Loucy (cell line): ENCODE data around the gene KIF17.

ENCODE experiments used
- H2AFZ ChIP-seq: fragments of 200-600 bp; sonication (generic); 2 replicates; pipeline ENCODE4 v1.6.0; 2016; ENCODE audit warnings: antibody characterized with exemption, mild to moderate bottlenecking, low read length, moderate library complexity
- H3F3A ChIP-seq: fragments of 200-600 bp; 2 replicates; pipeline ENCODE4 v1.6.0; 2016; ENCODE audit warnings: antibody characterized with exemption, low read depth, mild to moderate bottlenecking
- H3K27me3 ChIP-seq: fragments of 200-600 bp; sonication (generic); 2 replicates; pipeline ENCODE4 v1.6.1; 2014; ENCODE audit warnings: low read length, mild to moderate bottlenecking; ENCODE audit not compliant: insufficient read depth, poor library complexity, severe bottlenecking
- H3K36me3 ChIP-seq: fragments of 200-600 bp; sonication (generic); 2 replicates; pipeline ENCODE4 v1.6.1; 2016; ENCODE audit warnings: low read length; ENCODE audit not compliant: insufficient read depth
- H3K4me1 ChIP-seq: fragments of 200-600 bp; sonication (generic); 2 replicates; pipeline ENCODE4 v1.5.1; 2014; ENCODE audit warnings: low read length, mild to moderate bottlenecking; ENCODE audit not compliant: insufficient read depth, poor library complexity, severe bottlenecking
- H3K4me2 ChIP-seq: fragments of 200-600 bp; sonication (generic); 2 replicates; pipeline ENCODE4 v1.6.0; 2014; ENCODE audit warnings: antibody characterized with exemption, low read length, low read depth, mild to moderate bottlenecking; ENCODE audit not compliant: poor library complexity, severe bottlenecking
- H3K4me3 ChIP-seq: fragments of 200-600 bp; sonication (generic); 2 replicates; pipeline ENCODE4 v1.5.1; 2014; ENCODE audit warnings: low read length, mild to moderate bottlenecking, mixed read lengths; ENCODE audit not compliant: poor library complexity, severe bottlenecking
- H3K79me2 ChIP-seq: fragments of 200-600 bp; sonication (generic); 2 replicates; pipeline ENCODE4 v1.6.1; 2014; ENCODE audit warnings: low read length; ENCODE audit not compliant: insufficient read depth
- H3K9ac ChIP-seq: fragments of 200-600 bp; sonication (generic); 2 replicates; pipeline ENCODE4 v1.6.0; 2014; ENCODE audit warnings: mild to moderate bottlenecking, low read depth, low read length, moderate library complexity; ENCODE audit not compliant: poor library complexity, severe bottlenecking
- H3K9me2 ChIP-seq: fragments of 200-600 bp; sonication (generic); replicated peaks from 2 replicates; pipeline ENCODE4 v1.6.1; 2016; ENCODE audit warnings: low read depth, low read length, mixed read lengths
- H3K9me3 ChIP-seq: fragments of 200-600 bp; sonication (generic); 2 replicates; pipeline ENCODE4 v1.6.1; 2014; ENCODE audit warnings: mild to moderate bottlenecking, antibody characterized with exemption, low read length, low read depth; ENCODE audit not compliant: insufficient read depth
- H4K20me1 ChIP-seq: fragments of 200-600 bp; sonication (generic); 2 replicates; pipeline ENCODE4 v1.6.0; 2014; ENCODE audit warnings: antibody characterized with exemption, low read length, mild to moderate bottlenecking; ENCODE audit not compliant: insufficient read depth, poor library complexity, severe bottlenecking
- CTCF ChIP-seq: fragments of 200-600 bp; sonication (generic); conservative IDR thresholded peaks from 2 replicates; pipeline ENCODE4 v1.5.1; 2014; ENCODE audit warnings: mild to moderate bottlenecking, antibody characterized with exemption, low read length
- EZH2phosphoT487 ChIP-seq: fragments of 200-600 bp; IDR thresholded peaks from 2 replicates; pipeline ENCODE4 v1.6.1; 2018; ENCODE audit warnings: antibody characterized with exemption, mild to moderate bottlenecking, moderate library complexity, borderline replicate concordance

KIF17 gene

GRCh38 chr1:20693623-20694022 is 24.2 kb downstream of the KIF17 start:
- H3K4me1 ChIP-seq = peaks cover 3% of the 10 kb centered on the region
- H4K20me1 ChIP-seq = no peaks in the 10 kb centered on the region
- no peak overlapping the region for H3K4me2 ChIP-seq
- H3K9ac ChIP-seq = no peak overlapping the region
- no peaks in the 10 kb centered on the region for H3K9me3 ChIP-seq
- H3K36me3 ChIP-seq = no peaks in the 10 kb centered on the region
- H3F3A ChIP-seq = no peaks in the 10 kb centered on the region
- TF ChIP-seq CTCF (no peak), EZH2phosphoT487 (no peak)
- H3K27me3 ChIP-seq = no peaks in the 10 kb centered on the region
- H3K4me3 ChIP-seq = no peak overlapping the region
- no peaks in the 10 kb centered on the region for H3K9me2 ChIP-seq
- no peaks in the 10 kb centered on the region for H3K79me2 ChIP-seq
- H2AFZ ChIP-seq = no peak overlapping the region

GRCh38 chr1:20691872-20692271 is 25.9 kb downstream of the KIF17 start:
- TF ChIP-seq CTCF (no peak), EZH2phosphoT487 (no peak)
- Histone ChIP-seq H3K79me2 (no peaks in the 10 kb centered on the region), H3K4me1 (no peaks in the 10 kb centered on the region)

GRCh38 chr1:20689645-20690056 is 28.2 kb downstream of the KIF17 start:
- Histone ChIP-seq H3K79me2 (no peaks in the 10 kb centered on the region), H3K9me2 (no peaks in the 10 kb centered on the region), H3K4me2 (no peak overlapping the region), H3K4me3 (no peak overlapping the region), H2AFZ (no peak overlapping the region), H4K20me1 (no peaks in the 10 kb centered on the region), H3K27me3 (no peaks in the 10 kb centered on the region), H3K36me3 (no peaks in the 10 kb centered on the region), H3F3A (no peaks in the 10 kb centered on the region), H3K9ac (no peak overlapping the region), H3K4me1 (peaks cover 5% of the 10 kb centered on the region), H3K9me3 (no peaks in the 10 kb centered on the region)
- TF ChIP-seq EZH2phosphoT487 (no peak), CTCF (no peak)

More at GRCh38 chr1:20691872-20692271, 25.9 kb downstream of the KIF17 start:
- Histone ChIP-seq H3K9me3 (no peaks in the 10 kb centered on the region), H3K4me3 (no peak overlapping the region), H3K36me3 (no peaks in the 10 kb centered on the region), H3K4me2 (no peak overlapping the region), H3F3A (no peaks in the 10 kb centered on the region), H3K9ac (no peak overlapping the region), H2AFZ (no peak overlapping the region), H4K20me1 (no peaks in the 10 kb centered on the region), H3K9me2 (no peaks in the 10 kb centered on the region), H3K27me3 (no peaks in the 10 kb centered on the region)
